Measurements from ENCODE around the gene TNIK.

The TNIK gene

DNA sequence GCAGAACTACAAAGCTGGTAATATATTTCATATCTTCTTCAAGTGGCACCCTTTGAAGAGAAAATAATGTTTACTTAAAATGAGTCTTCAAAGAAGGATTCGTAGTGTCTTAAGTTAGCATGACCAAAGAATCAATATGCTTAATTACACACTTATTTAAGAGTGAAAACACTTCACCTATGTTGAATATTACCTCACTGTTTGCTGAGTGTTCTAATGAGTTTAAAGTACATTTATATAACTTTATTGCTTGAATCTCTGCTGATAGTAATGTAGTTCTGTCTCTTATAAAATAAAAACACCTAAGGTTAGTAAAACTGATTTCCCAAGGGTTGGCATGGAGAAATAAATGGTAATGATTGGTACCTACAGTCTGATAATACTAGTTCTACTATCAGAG, 290.3 kb downstream of the TNIK start:
- DNase-seq (ENCODE audit: extremely low read depth, low read depth) = no peak
- TF ChIP-seq, protein P1, sequence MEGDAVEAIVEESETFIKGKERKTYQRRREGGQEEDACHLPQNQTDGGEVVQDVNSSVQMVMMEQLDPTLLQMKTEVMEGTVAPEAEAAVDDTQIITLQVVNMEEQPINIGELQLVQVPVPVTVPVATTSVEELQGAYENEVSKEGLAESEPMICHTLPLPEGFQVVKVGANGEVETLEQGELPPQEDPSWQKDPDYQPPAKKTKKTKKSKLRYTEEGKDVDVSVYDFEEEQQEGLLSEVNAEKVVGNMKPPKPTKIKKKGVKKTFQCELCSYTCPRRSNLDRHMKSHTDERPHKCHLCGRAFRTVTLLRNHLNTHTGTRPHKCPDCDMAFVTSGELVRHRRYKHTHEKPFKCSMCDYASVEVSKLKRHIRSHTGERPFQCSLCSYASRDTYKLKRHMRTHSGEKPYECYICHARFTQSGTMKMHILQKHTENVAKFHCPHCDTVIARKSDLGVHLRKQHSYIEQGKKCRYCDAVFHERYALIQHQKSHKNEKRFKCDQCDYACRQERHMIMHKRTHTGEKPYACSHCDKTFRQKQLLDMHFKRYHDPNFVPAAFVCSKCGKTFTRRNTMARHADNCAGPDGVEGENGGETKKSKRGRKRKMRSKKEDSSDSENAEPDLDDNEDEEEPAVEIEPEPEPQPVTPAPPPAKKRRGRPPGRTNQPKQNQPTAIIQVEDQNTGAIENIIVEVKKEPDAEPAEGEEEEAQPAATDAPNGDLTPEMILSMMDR (IDR thresholded peaks at IDR 0.05; ENCODE audit: low read depth, low read length) = no peak

DNA sequence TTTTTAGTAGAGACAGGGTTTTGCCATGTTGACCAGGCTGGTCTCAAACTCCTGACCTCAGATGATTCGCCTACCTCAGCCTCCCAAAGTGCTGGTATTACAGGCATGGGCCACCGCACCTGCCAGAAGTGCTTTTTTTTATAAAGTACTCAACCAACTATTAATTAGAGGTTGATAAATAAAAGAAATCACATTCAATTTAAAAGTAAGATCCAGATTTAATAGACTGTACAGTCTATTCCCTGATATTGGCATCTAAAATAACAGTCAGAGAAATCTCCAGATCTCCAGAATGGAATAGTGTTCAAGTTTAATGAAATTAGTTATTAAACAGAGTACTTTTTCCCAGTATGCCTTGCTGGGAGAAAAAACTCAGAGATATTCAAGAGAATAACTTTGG, 290.8 kb downstream of the TNIK start:
- TF ChIP-seq, protein P1 (IDR thresholded peaks at IDR 0.05; ENCODE audit: low read depth, low read length) = no peak
- DNase-seq (ENCODE audit: extremely low read depth, low read depth) = no peak

DNA sequence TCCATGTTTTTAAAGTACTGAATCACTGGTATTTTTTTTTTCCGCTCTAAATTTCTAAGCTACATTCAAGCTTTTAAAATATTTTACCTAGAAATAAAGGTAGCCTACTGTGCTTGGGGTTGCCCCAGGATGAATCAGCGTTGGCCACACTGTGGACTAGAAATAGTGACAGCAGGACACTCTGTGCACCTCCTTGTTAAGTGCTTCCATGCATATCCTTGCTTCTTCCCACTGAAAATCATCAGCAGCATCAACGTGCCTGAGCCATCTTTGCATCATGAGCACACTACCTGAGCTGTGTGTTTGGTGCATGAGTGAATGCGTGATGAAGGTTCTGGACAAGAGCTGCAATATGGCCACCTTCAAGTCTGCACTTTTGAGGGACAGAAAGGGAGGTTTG, 291.7 kb downstream of the TNIK start:
- TF ChIP-seq, protein P1 (IDR thresholded peaks at IDR 0.05; ENCODE audit: low read depth, low read length) = no peak

DNA sequence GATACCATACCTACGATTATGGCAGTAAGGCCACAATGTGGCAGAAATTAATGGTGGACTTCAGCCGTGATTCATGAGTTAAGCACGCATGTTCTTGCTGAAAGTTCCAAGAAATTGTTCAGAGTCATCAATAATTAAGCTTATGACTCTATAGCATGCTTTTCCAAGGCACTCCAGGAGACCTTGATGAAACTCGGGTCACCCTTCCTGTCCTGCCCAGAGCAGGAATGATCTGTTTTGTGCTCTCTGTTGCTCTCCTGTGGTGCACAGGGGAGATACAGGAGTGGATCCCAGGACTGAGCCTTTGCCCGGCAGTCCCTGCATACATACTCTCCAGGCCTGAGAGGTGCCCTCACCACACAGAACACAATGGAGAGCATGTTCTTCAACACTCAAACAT, 292.1 kb downstream of the TNIK start:
- TF ChIP-seq, protein P1 (IDR thresholded peaks at IDR 0.05; ENCODE audit: low read depth, low read length) = peak; percentile 28
- DNase-seq (ENCODE audit: extremely low read depth, low read depth) = no peak

More for the DNA sequence above, 291.7 kb downstream of the TNIK start:
- DNase-seq (ENCODE audit: extremely low read depth, low read depth) = no peak

DNA sequence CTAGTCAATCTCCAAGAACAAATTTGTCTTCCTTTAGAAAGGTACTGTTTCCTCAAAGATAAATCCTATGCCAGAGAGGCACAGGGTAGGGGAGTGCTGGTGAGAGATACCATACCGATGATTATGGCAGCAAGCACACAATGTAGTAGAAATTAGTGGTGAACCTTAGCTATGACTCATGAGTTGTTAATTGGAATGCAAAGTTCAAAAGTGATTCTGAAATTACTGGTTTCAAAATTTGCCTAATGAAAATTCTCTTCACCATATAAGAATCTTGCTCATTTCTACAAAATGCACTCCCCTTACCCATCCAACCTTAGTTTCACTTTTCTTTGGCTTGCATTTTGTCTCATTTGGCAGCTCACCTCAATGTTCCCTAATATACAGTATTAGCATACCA, 294.2 kb downstream of the TNIK start:
- no peak for DNase-seq (ENCODE audit: extremely low read depth, low read depth)
- TF ChIP-seq, protein P1 (IDR thresholded peaks at IDR 0.05; ENCODE audit: low read depth, low read length) = no peak

DNA sequence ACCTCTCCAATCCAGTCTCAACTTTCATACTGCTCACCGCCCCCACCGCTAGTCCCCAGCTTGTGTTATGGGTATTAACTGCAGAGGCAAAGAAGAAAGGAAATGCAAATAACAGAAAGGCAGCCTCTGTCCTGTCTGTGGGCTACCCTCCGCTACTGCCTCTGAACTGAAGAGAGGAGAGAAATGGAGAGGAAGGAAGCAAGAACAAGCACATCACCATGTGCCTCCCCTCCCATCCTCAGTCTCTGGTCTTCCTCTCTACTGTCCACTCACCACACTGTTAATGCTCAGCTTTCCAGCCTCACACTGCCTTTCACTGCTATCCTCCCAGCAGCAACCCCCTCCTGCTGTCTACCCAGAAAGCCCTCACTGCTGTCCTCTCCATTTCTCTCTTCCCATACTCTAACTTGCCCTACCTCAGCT, 294.7 kb downstream of the TNIK start:
- TF ChIP-seq, protein P1 (IDR thresholded peaks at IDR 0.05; ENCODE audit: low read depth, low read length) = no peak
- DNase-seq (ENCODE audit: extremely low read depth, low read depth) = no peak

DNA sequence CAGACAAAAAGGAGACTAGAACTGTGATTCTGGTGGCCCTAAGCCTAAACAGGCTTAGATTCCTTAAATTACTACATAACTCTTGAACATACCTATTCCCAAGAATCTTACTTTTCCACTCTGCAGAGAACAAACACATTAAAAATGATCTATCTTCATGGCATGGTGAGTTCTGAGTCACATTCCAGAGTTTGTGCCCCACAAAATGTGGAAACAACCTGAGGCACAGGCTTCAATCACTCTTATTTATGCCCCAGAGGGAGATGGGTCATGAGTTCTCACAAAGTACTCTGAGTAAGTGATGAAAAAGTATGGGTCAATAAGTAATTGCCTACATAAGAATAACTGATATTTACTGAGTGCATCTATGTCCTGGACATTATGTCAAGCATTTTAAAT, 296.1 kb downstream of the TNIK start:
- DNase-seq (ENCODE audit: extremely low read depth, low read depth) = no peak
- TF ChIP-seq, protein P1 (IDR thresholded peaks at IDR 0.05; ENCODE audit: low read depth, low read length) = no peak

All from AG09319 (cell line).